Omental fat pad (tissue), 4 donors: ENCODE results near the gene SOX5. TPM values are rescaled to one million over a fixed set of nuclear protein-coding genes. Genes with fewer than 3 reads are reported as not detected.
"Not testable (repeated sequence)": the region's sequence is repeated elsewhere in the genome, so short reads cannot be mapped to it uniquely, and the experiment has no call there.

ENCODE experiments used
- ATAC-seq: fragments of 150-250 bp; one replicate; pipeline ENCODE4 v1.9.1; 2016; ENCODE audit warnings: mild to moderate bottlenecking, moderate library complexity; ENCODE audit not compliant: low FRiP score
- DNase-seq: peaks from one replicate; pipeline ENCODE4 v3.0.0-alpha.2; 2019; ENCODE audit warnings: low spot score
- CTCF ChIP-seq, 3 donors: fragments of 450-650 bp; IDR thresholded peaks; one replicate each; pipeline ENCODE4 v1.5.1; 2016 to 2017; ENCODE audit warnings: antibody characterized with exemption in 3 of 3, mild to moderate bottlenecking in 3 of 3, moderate library complexity in 2 of 3
- total RNA-seq, 4 donors: library from RNA; depleted of rRNA; stranded (reverse); fragments of >200 nt; gene quantifications; one replicate each; pipeline ENCODE4 v1.1.0, GENCODE V29; 2016

SOX5 gene
- total RNA-seq, 4 donors from 2014 or later = 22.1 to 67.6 (median 34.6) TPM

GRCh38 chr12:23891115-23891514, 58.4 kb downstream of the SOX5 start:
- no peak for DNase-seq
- no peak for ATAC-seq
- no peak for TF ChIP-seq CTCF (IDR thresholded peaks at IDR 0.05)

- ATAC-seq (no peak), DNase-seq (no peak)
- TF ChIP-seq CTCF (IDR thresholded peaks at IDR 0.05) = no peak
These were observed 60.4 kb downstream of the SOX5 start for GRCh38 chr12:23889069-23889440.

GRCh38 chr12:23888396-23889068, 60.9 kb downstream of the SOX5 start:
- DNase-seq (no peak), ATAC-seq (no peak)
- no peak for TF ChIP-seq CTCF (IDR thresholded peaks at IDR 0.05)

- no peak for TF ChIP-seq CTCF (IDR thresholded peaks at IDR 0.05)
- DNase-seq (no peak), ATAC-seq (no peak)
These were observed 62.2 kb downstream of the SOX5 start for GRCh38 chr12:23887055-23887835.

GRCh38 chr12:23885394-23885793, 64.1 kb downstream of the SOX5 start:
- TF ChIP-seq CTCF (IDR thresholded peaks at IDR 0.05) = no peak
- ATAC-seq (no peak), DNase-seq (no peak)

GRCh38 chr12:23884909-23885308, 64.6 kb downstream of the SOX5 start:
- TF ChIP-seq CTCF (IDR thresholded peaks at IDR 0.05) = no peak
- ATAC-seq = no peak

GRCh38 chr12:23880988-23881387, 68.5 kb downstream of the SOX5 start:
- TF ChIP-seq CTCF (IDR thresholded peaks at IDR 0.05) = no peak
- no peak for ATAC-seq

More at GRCh38 chr12:23884909-23885308, 64.6 kb downstream of the SOX5 start:
- no peak for DNase-seq

GRCh38 chr12:23876618-23877017, 72.9 kb downstream of the SOX5 start:
- ATAC-seq, DNase-seq: not testable (repeated sequence)

More at GRCh38 chr12:23880988-23881387, 68.5 kb downstream of the SOX5 start:
- DNase-seq = no peak
